A673 (cell line): ENCODE measurements around the gene ATG7. TPM values are rescaled to one million over a fixed set of nuclear protein-coding genes. Genes with fewer than 3 reads are reported as not detected.
A peak's percentile ranks its signal among the peaks of the same experiment; 100 is the strongest.

Source experiments
- BruUV-seq: library from RNA; stranded (reverse); fragments of 400-500 nt; replicated peaks from 2 replicates; lab custom pipeline; 2021; lab: Mats Ljungman, UMichigan
- CTCF ChIA-PET: fragments of 300-600 bp; sonication (Branson Sonifier 250); formaldehyde crosslinking; loops from one replicate; lab custom pipeline; 2022; ENCODE audit warnings: antibody characterized with exemption; lab: Charles Lee
- POLR2A ChIA-PET: fragments of 300-600 bp; sonication (Branson Sonifier 250); formaldehyde crosslinking; loops from one replicate; lab custom pipeline; 2022; ENCODE audit warnings: antibody characterized with exemption; ENCODE audit not compliant: low non-redundant PET; lab: Charles Lee
- DNase-seq: peaks from one replicate; pipeline ENCODE4 v3.0.0-alpha.2; 2015; ENCODE audit warnings: low spot score
- H3K27ac ChIP-seq: fragments of 200-600 bp; sonication (generic); 2 replicates; pipeline ENCODE4 v1.5.1; 2016; ENCODE audit warnings: mixed run types, low read depth, mild to moderate bottlenecking, mixed read lengths, antibody characterized with exemption, low read length; ENCODE audit not compliant: poor library complexity, severe bottlenecking
- H3K27me3 ChIP-seq: fragments of 200-600 bp; sonication (generic); replicated peaks from 2 replicates; pipeline ENCODE4 v1.6.1; 2017; ENCODE audit warnings: mixed run types, low read depth, mild to moderate bottlenecking, mixed read lengths, antibody characterized with exemption, low read length; ENCODE audit not compliant: insufficient read depth, poor library complexity
- H3K36me3 ChIP-seq: fragments of 200-600 bp; sonication (generic); 2 replicates; pipeline ENCODE4 v1.6.1; 2016; ENCODE audit warnings: mixed run types, mild to moderate bottlenecking, mixed read lengths, antibody characterized with exemption, low read length; ENCODE audit not compliant: insufficient read depth, poor library complexity, severe bottlenecking
- H3K4me1 ChIP-seq: fragments of 200-600 bp; sonication (generic); 2 replicates; pipeline ENCODE4 v1.6.1; 2017; ENCODE audit warnings: mixed run types, mild to moderate bottlenecking, mixed read lengths, antibody characterized with exemption, low read length; ENCODE audit not compliant: insufficient read depth, poor library complexity, severe bottlenecking
- H3K4me3 ChIP-seq: fragments of 200-600 bp; sonication (generic); 2 replicates; pipeline ENCODE4 v1.5.1; 2016; ENCODE audit warnings: low read depth, mixed run types, mild to moderate bottlenecking, mixed read lengths, low read length; ENCODE audit not compliant: poor library complexity, severe bottlenecking
- H3K9me3 ChIP-seq: fragments of 200-600 bp; sonication (generic); 2 replicates; pipeline ENCODE4 v1.6.1; 2016; ENCODE audit warnings: mixed run types, low read depth, mild to moderate bottlenecking, mixed read lengths, antibody characterized with exemption, low read length; ENCODE audit not compliant: poor library complexity, severe bottlenecking
- EZH2 ChIP-seq: fragments of 200-600 bp; sonication (generic); IDR thresholded peaks from 2 replicates; pipeline ENCODE4 v1.6.1; 2017; ENCODE audit warnings: borderline replicate concordance, low read depth, mild to moderate bottlenecking, mixed read lengths, antibody characterized with exemption, low read length; ENCODE audit not compliant: poor library complexity, severe bottlenecking
- intact Hi-C: fragments of 100-400 bp; cut with micrococcal nuclease; formaldehyde crosslinking; loops from one replicate; pipeline ENCODE4 v1.10.0; 2022; ENCODE audit not compliant: unreplicated experiment
- total RNA-seq: library from RNA; stranded (reverse); gene quantifications from 2 replicates; pipeline ENCODE4 v1.2.3, GENCODE V29; 2021
- TF ChIP-seq, protein P1 (sequence below): fragments of 300-800, 200-600 bp; sonication (generic); conservative IDR thresholded peaks from 2 replicates; pipeline ENCODE4 v1.5.1; 2017; ENCODE audit warnings: low read depth, mild to moderate bottlenecking, antibody characterized with exemption, low read length, moderate library complexity, mixed read lengths

Gene ATG7
- total RNA-seq, 1 experiment from 2014 or later: 30.9 TPM

DNA sequence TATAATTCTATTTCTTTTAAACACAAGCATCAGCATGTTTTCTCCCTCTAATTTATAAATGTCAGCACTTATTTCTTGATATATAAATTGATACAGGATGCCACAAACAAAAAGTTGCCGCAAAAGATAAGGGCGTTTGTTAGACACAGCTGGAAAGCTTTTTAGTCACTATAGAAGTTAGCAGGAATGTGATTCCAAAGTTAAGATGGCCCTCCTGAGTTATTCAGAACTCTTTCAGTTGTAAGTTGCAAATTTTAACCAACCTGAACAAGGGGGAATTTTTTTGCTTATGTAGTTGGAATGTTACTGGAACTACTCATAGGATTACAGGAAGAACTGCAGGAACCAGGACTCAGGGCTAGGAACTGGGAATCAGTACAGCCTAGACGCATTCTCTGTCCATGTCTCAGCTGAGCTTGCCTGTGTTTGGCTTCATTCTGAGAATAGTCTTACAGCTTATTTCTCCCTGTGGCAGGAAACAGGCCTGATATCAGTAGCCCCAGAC lies 205.3 kb downstream of the ATG7 start:
- intact Hi-C loops: no loop called here
- Histone ChIP-seq H3K27me3 (no peaks in the 10 kb centered on the region), H3K4me3 (no peak overlapping the region), H3K27ac (no peak overlapping the region), H3K4me1 (peaks cover 39% of the 10 kb centered on the region), H3K9me3 (no peaks in the 10 kb centered on the region), H3K36me3 (no peaks in the 10 kb centered on the region)
- POLR2A ChIA-PET: no interaction called here
- no TSS peak for BruUV-seq
- TF ChIP-seq, protein P1, sequence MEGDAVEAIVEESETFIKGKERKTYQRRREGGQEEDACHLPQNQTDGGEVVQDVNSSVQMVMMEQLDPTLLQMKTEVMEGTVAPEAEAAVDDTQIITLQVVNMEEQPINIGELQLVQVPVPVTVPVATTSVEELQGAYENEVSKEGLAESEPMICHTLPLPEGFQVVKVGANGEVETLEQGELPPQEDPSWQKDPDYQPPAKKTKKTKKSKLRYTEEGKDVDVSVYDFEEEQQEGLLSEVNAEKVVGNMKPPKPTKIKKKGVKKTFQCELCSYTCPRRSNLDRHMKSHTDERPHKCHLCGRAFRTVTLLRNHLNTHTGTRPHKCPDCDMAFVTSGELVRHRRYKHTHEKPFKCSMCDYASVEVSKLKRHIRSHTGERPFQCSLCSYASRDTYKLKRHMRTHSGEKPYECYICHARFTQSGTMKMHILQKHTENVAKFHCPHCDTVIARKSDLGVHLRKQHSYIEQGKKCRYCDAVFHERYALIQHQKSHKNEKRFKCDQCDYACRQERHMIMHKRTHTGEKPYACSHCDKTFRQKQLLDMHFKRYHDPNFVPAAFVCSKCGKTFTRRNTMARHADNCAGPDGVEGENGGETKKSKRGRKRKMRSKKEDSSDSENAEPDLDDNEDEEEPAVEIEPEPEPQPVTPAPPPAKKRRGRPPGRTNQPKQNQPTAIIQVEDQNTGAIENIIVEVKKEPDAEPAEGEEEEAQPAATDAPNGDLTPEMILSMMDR: no peak
- TF ChIP-seq EZH2: no peak
- peak; percentile 18 for DNase-seq
- CTCF ChIA-PET: no interaction called here

DNA sequence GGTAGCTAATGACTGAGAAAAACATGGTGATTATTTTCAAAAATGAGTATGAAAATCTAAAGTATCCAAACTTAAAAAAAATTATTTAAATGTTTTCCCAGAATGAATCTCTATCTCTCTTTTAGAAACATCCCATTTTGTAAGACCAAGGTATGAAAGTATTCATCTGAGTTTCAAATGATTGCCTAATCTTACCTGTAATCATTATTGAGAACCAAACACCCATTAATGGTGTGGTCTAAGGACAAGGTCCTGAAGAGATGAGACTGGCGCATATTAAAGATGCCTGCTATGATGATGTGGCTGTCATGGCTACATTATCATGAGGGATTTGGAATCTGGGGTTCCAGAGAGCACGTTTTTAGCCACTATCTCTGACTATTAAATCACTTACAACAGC lies 206.0 kb downstream of the ATG7 start:
- no peak for DNase-seq
- Histone ChIP-seq H3K9me3 (no peaks in the 10 kb centered on the region), H3K4me1 (peaks cover 39% of the 10 kb centered on the region), H3K36me3 (no peaks in the 10 kb centered on the region), H3K4me3 (no peak overlapping the region), H3K27me3 (no peaks in the 10 kb centered on the region), H3K27ac (no peak overlapping the region)
- intact Hi-C loops: no loop called here
- POLR2A ChIA-PET: no interaction called here
- BruUV-seq: no TSS peak
- CTCF ChIA-PET: no interaction called here
- TF ChIP-seq EZH2: no peak

DNA sequence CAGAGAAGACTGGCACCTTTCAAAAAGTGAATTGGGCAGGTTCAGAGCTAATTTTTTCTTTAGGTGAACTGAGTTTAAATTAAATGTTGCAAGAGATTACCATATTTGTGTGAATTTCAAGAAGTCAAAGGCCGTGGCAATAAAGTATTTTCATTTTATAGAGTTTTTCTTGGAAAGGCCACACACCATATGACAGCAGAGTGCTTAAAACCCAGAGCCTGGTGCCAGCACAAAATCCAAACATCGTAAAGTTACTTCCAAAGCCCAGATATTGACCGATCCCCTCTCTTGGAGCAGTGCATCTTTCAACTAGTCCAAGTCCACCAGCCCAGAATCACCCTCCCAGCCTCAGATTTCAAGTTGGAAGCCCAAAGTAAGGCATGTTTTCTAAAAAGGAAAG lies 207.0 kb downstream of the ATG7 start:
- Histone ChIP-seq H3K9me3 (no peaks in the 10 kb centered on the region), H3K27me3 (no peaks in the 10 kb centered on the region), H3K4me1 (peaks cover 39% of the 10 kb centered on the region), H3K36me3 (no peaks in the 10 kb centered on the region), H3K27ac (no peak overlapping the region), H3K4me3 (no peak overlapping the region)
- BruUV-seq: no TSS peak
- POLR2A ChIA-PET: no interaction called here
- intact Hi-C loops: no loop called here
- TF ChIP-seq EZH2: no peak
- TF ChIP-seq, protein P1: no peak
- DNase-seq: no peak
- CTCF ChIA-PET: no interaction called here

DNA sequence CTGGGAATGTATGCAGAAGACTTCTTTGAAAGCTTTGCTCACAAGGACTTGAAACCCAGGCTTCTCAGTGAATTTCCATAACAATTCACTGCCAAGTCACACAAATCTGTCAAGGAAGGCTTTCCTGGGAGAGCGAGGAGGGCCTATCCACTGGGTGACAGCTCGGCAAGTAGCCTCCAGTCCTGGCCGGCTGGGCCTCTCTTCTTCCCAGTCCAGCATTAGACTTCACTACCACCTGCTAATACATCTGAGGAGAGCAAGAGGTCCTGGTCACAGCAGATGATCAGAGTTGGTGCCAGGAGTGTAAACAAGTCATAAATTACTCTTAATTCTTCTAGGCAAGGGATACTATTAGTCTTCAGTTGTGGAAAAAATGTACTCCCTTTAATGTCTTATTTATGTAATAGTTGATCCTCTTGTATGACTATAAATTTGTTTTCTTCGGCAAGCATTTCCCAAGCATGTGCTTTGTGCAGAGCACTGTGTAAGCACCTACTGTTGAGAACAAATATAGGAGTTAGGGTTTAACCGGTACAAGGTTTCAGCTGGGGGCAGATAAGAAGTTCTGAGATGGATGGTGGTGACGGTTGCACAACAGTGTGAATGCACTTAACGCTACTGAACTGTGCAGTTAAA lies 208.6 kb downstream of the ATG7 start:
- POLR2A ChIA-PET: no interaction called here
- H3K4me1 ChIP-seq: peaks cover 38% of the 10 kb centered on the region
- CTCF ChIA-PET: no interaction called here
- H3K9me3 ChIP-seq: no peaks in the 10 kb centered on the region
- H3K27me3 ChIP-seq: no peaks in the 10 kb centered on the region
- intact Hi-C loops: no loop called here
- no peak overlapping the region for H3K27ac ChIP-seq
- H3K36me3 ChIP-seq: no peaks in the 10 kb centered on the region
- BruUV-seq: no TSS peak
- no peak for TF ChIP-seq EZH2
- TF ChIP-seq, protein P1: no peak
- peak; percentile 19 for DNase-seq
- no peak overlapping the region for H3K4me3 ChIP-seq
